HG03175 (cell line): ENCODE data around the gene SLC39A2.

Experiments
- ATAC-seq: cut with Tn5 transposase; IDR thresholded peaks from one replicate; pipeline ENCODE4 v1.9.1; 2021; ENCODE audit warnings: mild to moderate bottlenecking, moderate library complexity; ENCODE audit not compliant: unreplicated experiment

The SLC39A2 gene

GRCh38 chr14:21043387-21043973 is 44.4 kb downstream of the SLC39A2 start:
- ATAC-seq, result no peak

GRCh38 chr14:21043974-21044618 is 45.0 kb downstream of the SLC39A2 start:
- ATAC-seq, result no peak

GRCh38 chr14:21047378-21047781 is 48.3 kb downstream of the SLC39A2 start:
- ATAC-seq, result no peak

- ATAC-seq, result no peak
Measured at GRCh38 chr14:21048638-21049037, 49.5 kb downstream of the SLC39A2 start.

GRCh38 chr14:21049271-21049673 is 50.2 kb downstream of the SLC39A2 start:
- ATAC-seq, result no peak

GRCh38 chr14:21050597-21050996 is 51.5 kb downstream of the SLC39A2 start:
- no peak for ATAC-seq
